PC-3 (cell line): ENCODE measurements around the gene BCAR1. TPM values are rescaled to one million over a fixed set of nuclear protein-coding genes. Genes with fewer than 3 reads are reported as not detected.

Experiments used
- ATAC-seq: fragments of 200-7000 bp; cut with Tn5 transposase; 2 replicates; pipeline ENCODE4 v1.9.1; 2020; ENCODE audit warnings: mild to moderate bottlenecking, moderate library complexity
- BruUV-seq: library from RNA; stranded (reverse); fragments of 400-500 nt; replicated peaks from 2 replicates; lab custom pipeline; 2021; lab: Mats Ljungman, UMichigan
- CTCF ChIA-PET: fragments of 300-600 bp; sonication (Branson Sonifier 250); formaldehyde crosslinking; loops from one replicate; lab custom pipeline; 2022; ENCODE audit warnings: antibody characterized with exemption; lab: Charles Lee
- POLR2A ChIA-PET: fragments of 300-600 bp; sonication (Branson Sonifier 250); formaldehyde crosslinking; loops from one replicate; lab custom pipeline; 2022; ENCODE audit warnings: antibody characterized with exemption; ENCODE audit not compliant: unreplicated experiment; lab: Charles Lee
- DNase-seq: peaks from one replicate; pipeline ENCODE4 v3.0.0-alpha.2; 2015
- H2AFZ ChIP-seq: fragments of 300-600 bp; sonication (generic); 2 replicates; pipeline ENCODE4 v1.6.0; 2016; ENCODE audit warnings: antibody characterized with exemption, low read length
- H3F3A ChIP-seq: fragments of 300-600 bp; sonication (generic); one replicate; pipeline ENCODE4 v1.6.0; 2017; ENCODE audit warnings: antibody characterized with exemption, low read length, control low read depth, mild to moderate bottlenecking; ENCODE audit not compliant: unreplicated experiment
- H3K27ac ChIP-seq: fragments of 300-600 bp; sonication (generic); 2 replicates; pipeline ENCODE4 v1.5.1; 2016; ENCODE audit warnings: mild to moderate bottlenecking, low read length
- H3K27me3 ChIP-seq: fragments of 300-600 bp; sonication (generic); 2 replicates; pipeline ENCODE4 v1.6.1; 2016; ENCODE audit warnings: low read length, mixed read lengths
- H3K36me3 ChIP-seq: fragments of 300-600 bp; sonication (generic); 2 replicates; pipeline ENCODE4 v1.6.1; 2016; ENCODE audit warnings: low read depth, mixed run types, low read length, mixed read lengths
- H3K4me1 ChIP-seq: fragments of 300-600 bp; sonication (generic); 2 replicates; pipeline ENCODE4 v1.5.1; 2016; ENCODE audit warnings: low read length; ENCODE audit not compliant: insufficient read depth
- H3K4me2 ChIP-seq: fragments of 300-600 bp; sonication (generic); 2 replicates; pipeline ENCODE4 v1.6.0; 2016; ENCODE audit warnings: low read length
- H3K4me3 ChIP-seq: fragments of 300-600 bp; sonication (generic); 2 replicates; pipeline ENCODE4 v1.5.1; 2016; ENCODE audit warnings: mild to moderate bottlenecking, low read length, mixed read lengths
- H3K79me2 ChIP-seq: fragments of 300-600 bp; sonication (generic); 2 replicates; pipeline ENCODE4 v1.6.1; 2017; ENCODE audit warnings: low read length, mixed read lengths
- H3K9ac ChIP-seq: fragments of 300-600 bp; sonication (generic); 2 replicates; pipeline ENCODE4 v1.6.0; 2016; ENCODE audit warnings: mild to moderate bottlenecking, low read length
- H3K9me2 ChIP-seq: fragments of 300-600 bp; sonication (generic); replicated peaks from 2 replicates; pipeline ENCODE4 v1.6.1; 2016; ENCODE audit warnings: mixed run types, low read length, mixed read lengths
- H3K9me3 ChIP-seq: fragments of 300-600 bp; sonication (generic); 2 replicates; pipeline ENCODE4 v1.6.1; 2016; ENCODE audit warnings: low read length, mixed read lengths
- H4K20me1 ChIP-seq: fragments of 300-600 bp; sonication (generic); 2 replicates; pipeline ENCODE4 v1.6.1; 2016; ENCODE audit warnings: low read length, mixed read lengths
- EZH2 ChIP-seq: fragments of 300-600 bp; sonication (generic); IDR thresholded peaks from one replicate; pipeline ENCODE4 v1.6.1; 2017; ENCODE audit warnings: antibody characterized with exemption, mild to moderate bottlenecking, low read length; ENCODE audit not compliant: unreplicated experiment
- EZH2phosphoT487 ChIP-seq: fragments of 300-600 bp; sonication (generic); IDR thresholded peaks from 2 replicates; pipeline ENCODE4 v1.6.1; 2018; ENCODE audit warnings: mild to moderate bottlenecking, antibody characterized with exemption, low read length, borderline replicate concordance
- intact Hi-C: fragments of 100-400 bp; cut with micrococcal nuclease; formaldehyde crosslinking; loops from 2 replicates; pipeline ENCODE4 v1.9.0; 2023
- total RNA-seq: library from RNA; depleted of rRNA; stranded (reverse); fragments of >200 nt; gene quantifications from 2 replicates; pipeline ENCODE4 v1.2.3, GENCODE V29; 2014
- TF ChIP-seq, protein P1 (sequence below): fragments of 300-600 bp; sonication (generic); conservative IDR thresholded peaks from 2 replicates; pipeline ENCODE4 v1.5.1; 2017; ENCODE audit warnings: antibody characterized with exemption, low read depth, mild to moderate bottlenecking, low read length

The BCAR1 gene
- total RNA-seq, 1 experiment from 2014 or later, result 49.3 TPM

- no peaks in the 10 kb centered on the region for H3F3A ChIP-seq
- intact Hi-C loops, result no loop called here
- no peaks in the 10 kb centered on the region for H3K9me3 ChIP-seq
- peaks cover 6% of the 10 kb centered on the region; the same call in 1 of the 2 replicates for H4K20me1 ChIP-seq
- H3K9ac ChIP-seq, result peak overlapping the region; percentile 91
- ChIA-PET POLR2A (no interaction called here), CTCF (no interaction called here)
- H3K4me3 ChIP-seq, result peak overlapping the region; percentile 94
- peaks cover 59% of the 10 kb centered on the region for H3K79me2 ChIP-seq
- DNase-seq (no peak), ATAC-seq (peak; percentile 3)
- TF ChIP-seq EZH2 (no peak), EZH2phosphoT487 (no peak)
- TF ChIP-seq, protein P1, sequence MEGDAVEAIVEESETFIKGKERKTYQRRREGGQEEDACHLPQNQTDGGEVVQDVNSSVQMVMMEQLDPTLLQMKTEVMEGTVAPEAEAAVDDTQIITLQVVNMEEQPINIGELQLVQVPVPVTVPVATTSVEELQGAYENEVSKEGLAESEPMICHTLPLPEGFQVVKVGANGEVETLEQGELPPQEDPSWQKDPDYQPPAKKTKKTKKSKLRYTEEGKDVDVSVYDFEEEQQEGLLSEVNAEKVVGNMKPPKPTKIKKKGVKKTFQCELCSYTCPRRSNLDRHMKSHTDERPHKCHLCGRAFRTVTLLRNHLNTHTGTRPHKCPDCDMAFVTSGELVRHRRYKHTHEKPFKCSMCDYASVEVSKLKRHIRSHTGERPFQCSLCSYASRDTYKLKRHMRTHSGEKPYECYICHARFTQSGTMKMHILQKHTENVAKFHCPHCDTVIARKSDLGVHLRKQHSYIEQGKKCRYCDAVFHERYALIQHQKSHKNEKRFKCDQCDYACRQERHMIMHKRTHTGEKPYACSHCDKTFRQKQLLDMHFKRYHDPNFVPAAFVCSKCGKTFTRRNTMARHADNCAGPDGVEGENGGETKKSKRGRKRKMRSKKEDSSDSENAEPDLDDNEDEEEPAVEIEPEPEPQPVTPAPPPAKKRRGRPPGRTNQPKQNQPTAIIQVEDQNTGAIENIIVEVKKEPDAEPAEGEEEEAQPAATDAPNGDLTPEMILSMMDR, result no peak
- H3K36me3 ChIP-seq, result no peaks in the 10 kb centered on the region
- peak overlapping the region; percentile 85 for H3K4me2 ChIP-seq
- H3K27ac ChIP-seq, result peak overlapping the region; percentile 12; the same call in 1 of the 2 replicates
- peaks cover 35% of the 10 kb centered on the region for H3K4me1 ChIP-seq
- BruUV-seq, result no TSS peak
- no peaks in the 10 kb centered on the region for H3K9me2 ChIP-seq
- H3K27me3 ChIP-seq, result no peaks in the 10 kb centered on the region
- no peak overlapping the region for H2AFZ ChIP-seq
Measured at GRCh38 chr16:75264457-75264998, 13.1 kb upstream of the BCAR1 start.

- intact Hi-C loops, result no loop called here
- Histone ChIP-seq H3K36me3 (no peaks in the 10 kb centered on the region), H3F3A (no peaks in the 10 kb centered on the region), H4K20me1 (peaks cover 6% of the 10 kb centered on the region; the same call in 1 of the 2 replicates), H3K9ac (no peak overlapping the region), H3K9me2 (no peaks in the 10 kb centered on the region), H3K79me2 (peaks cover 64% of the 10 kb centered on the region), H3K9me3 (no peaks in the 10 kb centered on the region), H3K27me3 (no peaks in the 10 kb centered on the region), H3K4me2 (peak overlapping the region; percentile 85), H3K27ac (0 out of 2 replicates have a peak overlapping the region, but pooled peaks have one; percentile 12), H3K4me1 (peaks cover 35% of the 10 kb centered on the region), H2AFZ (no peak overlapping the region), H3K4me3 (peak overlapping the region; percentile 94)
- DNase-seq, result peak; percentile 51
- CTCF ChIA-PET, result no interaction called here
- TF ChIP-seq EZH2phosphoT487, result no peak
- no peak for TF ChIP-seq EZH2
- TF ChIP-seq, protein P1, result no peak
- peak; percentile 48 for ATAC-seq
- POLR2A ChIA-PET, result no interaction called here
- TSS peak; percentile 30 for BruUV-seq
Measured at GRCh38 chr16:75263963-75264445, 12.6 kb upstream of the BCAR1 start.
